ENCODE data around the gene CYP4F11.

- TF ChIP-seq CTCF (conservative IDR thresholded peaks at IDR 0.05; ENCODE audit: low read depth, low read length) (no peak), SMC3 (IDR thresholded peaks at IDR 0.05; ENCODE audit: low read depth, low read length) (no peak)
These were observed 20.5 kb upstream of the CYP4F11 start for GRCh38 chr19:15954820-15955219.

Measured in IMR-90 (cell line).